HL-60 (cell line): ENCODE results near the gene PRPF38B.
A peak's percentile ranks its signal among the peaks of the same experiment; 100 is the strongest.

Experiments used
- DNase-seq, 2 experiments: peaks; one replicate each; pipeline ENCODE4 v3.0.0-alpha.2; 2010 to 2020; ENCODE audit warnings: low read depth in 1 of 2, low spot score in 1 of 2
- H3K27ac ChIP-seq: fragments of 250-450 bp; sonication (Bioruptor Pico); replicated peaks from 2 replicates; pipeline ENCODE4 v1.5.1; 2020; ENCODE audit warnings: mild to moderate bottlenecking, moderate library complexity
- H3K27me3 ChIP-seq: fragments of 250-450 bp; sonication (Bioruptor Pico); 2 replicates; pipeline ENCODE4 v1.5.1; 2021; ENCODE audit warnings: mild to moderate bottlenecking, moderate library complexity; ENCODE audit not compliant: insufficient read depth, poor library complexity, severe bottlenecking
- H3K4me3 ChIP-seq: replicated peaks from 2 replicates; pipeline ENCODE4 v1.5.1; 2011; ENCODE audit warnings: mild to moderate bottlenecking, control low read depth, low read length; ENCODE audit not compliant: insufficient read depth
- GABPA ChIP-seq: IDR thresholded peaks from 2 replicates; pipeline ENCODE4 v1.6.1; 2012; ENCODE audit warnings: low read depth
- POLR2AphosphoS5 ChIP-seq: IDR thresholded peaks from 2 replicates; pipeline ENCODE4 v1.6.1; 2012; ENCODE audit warnings: low read depth
- SPI1 ChIP-seq: IDR thresholded peaks from 2 replicates; pipeline ENCODE4 v1.6.1; 2012; ENCODE audit warnings: low read depth, mild to moderate bottlenecking, borderline replicate concordance
- TF ChIP-seq, protein P1 (sequence below): IDR thresholded peaks from one replicate; pipeline ENCODE4 v1.5.1; 2011; ENCODE audit warnings: low read length, control low read depth, inconsistent platforms; ENCODE audit not compliant: insufficient read depth
- TF ChIP-seq, protein P2 (sequence below): IDR thresholded peaks from 2 replicates; pipeline ENCODE4 v1.6.1; 2012; ENCODE audit warnings: low read depth; ENCODE audit not compliant: insufficient replicate concordance

Gene PRPF38B

DNA sequence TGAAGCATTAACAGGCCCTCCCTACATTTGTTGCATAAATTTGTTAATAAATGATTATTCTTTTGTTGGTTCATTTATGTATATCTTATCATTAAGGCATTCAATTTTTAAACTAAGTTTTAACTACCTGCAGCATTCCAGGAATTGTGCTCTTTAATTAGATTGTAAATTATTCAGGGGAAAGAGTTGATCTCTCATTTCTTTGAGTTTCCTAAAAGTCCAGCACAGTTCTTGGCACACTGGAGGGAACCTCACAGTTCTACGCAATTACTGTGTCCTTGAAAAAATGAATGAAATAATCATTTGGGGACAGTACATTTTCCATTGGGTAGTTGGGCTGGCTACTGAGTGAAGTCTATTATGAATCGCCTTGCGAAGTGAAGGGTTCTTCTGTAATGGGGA is 53.9 kb downstream of the PRPF38B start:
- Histone ChIP-seq H3K27ac (peak overlapping the region; percentile 96; the same call in 1 of the 2 replicates), H3K27me3 (no peaks in the 10 kb centered on the region), H3K4me3 (no peak overlapping the region)
- DNase-seq = no peak
- TF ChIP-seq SPI1 = no peak
- TF ChIP-seq GABPA = no peak
- TF ChIP-seq POLR2AphosphoS5 = no peak
- TF ChIP-seq, protein P1, sequence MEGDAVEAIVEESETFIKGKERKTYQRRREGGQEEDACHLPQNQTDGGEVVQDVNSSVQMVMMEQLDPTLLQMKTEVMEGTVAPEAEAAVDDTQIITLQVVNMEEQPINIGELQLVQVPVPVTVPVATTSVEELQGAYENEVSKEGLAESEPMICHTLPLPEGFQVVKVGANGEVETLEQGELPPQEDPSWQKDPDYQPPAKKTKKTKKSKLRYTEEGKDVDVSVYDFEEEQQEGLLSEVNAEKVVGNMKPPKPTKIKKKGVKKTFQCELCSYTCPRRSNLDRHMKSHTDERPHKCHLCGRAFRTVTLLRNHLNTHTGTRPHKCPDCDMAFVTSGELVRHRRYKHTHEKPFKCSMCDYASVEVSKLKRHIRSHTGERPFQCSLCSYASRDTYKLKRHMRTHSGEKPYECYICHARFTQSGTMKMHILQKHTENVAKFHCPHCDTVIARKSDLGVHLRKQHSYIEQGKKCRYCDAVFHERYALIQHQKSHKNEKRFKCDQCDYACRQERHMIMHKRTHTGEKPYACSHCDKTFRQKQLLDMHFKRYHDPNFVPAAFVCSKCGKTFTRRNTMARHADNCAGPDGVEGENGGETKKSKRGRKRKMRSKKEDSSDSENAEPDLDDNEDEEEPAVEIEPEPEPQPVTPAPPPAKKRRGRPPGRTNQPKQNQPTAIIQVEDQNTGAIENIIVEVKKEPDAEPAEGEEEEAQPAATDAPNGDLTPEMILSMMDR = no peak
- TF ChIP-seq, protein P2, sequence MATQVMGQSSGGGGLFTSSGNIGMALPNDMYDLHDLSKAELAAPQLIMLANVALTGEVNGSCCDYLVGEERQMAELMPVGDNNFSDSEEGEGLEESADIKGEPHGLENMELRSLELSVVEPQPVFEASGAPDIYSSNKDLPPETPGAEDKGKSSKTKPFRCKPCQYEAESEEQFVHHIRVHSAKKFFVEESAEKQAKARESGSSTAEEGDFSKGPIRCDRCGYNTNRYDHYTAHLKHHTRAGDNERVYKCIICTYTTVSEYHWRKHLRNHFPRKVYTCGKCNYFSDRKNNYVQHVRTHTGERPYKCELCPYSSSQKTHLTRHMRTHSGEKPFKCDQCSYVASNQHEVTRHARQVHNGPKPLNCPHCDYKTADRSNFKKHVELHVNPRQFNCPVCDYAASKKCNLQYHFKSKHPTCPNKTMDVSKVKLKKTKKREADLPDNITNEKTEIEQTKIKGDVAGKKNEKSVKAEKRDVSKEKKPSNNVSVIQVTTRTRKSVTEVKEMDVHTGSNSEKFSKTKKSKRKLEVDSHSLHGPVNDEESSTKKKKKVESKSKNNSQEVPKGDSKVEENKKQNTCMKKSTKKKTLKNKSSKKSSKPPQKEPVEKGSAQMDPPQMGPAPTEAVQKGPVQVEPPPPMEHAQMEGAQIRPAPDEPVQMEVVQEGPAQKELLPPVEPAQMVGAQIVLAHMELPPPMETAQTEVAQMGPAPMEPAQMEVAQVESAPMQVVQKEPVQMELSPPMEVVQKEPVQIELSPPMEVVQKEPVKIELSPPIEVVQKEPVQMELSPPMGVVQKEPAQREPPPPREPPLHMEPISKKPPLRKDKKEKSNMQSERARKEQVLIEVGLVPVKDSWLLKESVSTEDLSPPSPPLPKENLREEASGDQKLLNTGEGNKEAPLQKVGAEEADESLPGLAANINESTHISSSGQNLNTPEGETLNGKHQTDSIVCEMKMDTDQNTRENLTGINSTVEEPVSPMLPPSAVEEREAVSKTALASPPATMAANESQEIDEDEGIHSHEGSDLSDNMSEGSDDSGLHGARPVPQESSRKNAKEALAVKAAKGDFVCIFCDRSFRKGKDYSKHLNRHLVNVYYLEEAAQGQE = no peak

DNA sequence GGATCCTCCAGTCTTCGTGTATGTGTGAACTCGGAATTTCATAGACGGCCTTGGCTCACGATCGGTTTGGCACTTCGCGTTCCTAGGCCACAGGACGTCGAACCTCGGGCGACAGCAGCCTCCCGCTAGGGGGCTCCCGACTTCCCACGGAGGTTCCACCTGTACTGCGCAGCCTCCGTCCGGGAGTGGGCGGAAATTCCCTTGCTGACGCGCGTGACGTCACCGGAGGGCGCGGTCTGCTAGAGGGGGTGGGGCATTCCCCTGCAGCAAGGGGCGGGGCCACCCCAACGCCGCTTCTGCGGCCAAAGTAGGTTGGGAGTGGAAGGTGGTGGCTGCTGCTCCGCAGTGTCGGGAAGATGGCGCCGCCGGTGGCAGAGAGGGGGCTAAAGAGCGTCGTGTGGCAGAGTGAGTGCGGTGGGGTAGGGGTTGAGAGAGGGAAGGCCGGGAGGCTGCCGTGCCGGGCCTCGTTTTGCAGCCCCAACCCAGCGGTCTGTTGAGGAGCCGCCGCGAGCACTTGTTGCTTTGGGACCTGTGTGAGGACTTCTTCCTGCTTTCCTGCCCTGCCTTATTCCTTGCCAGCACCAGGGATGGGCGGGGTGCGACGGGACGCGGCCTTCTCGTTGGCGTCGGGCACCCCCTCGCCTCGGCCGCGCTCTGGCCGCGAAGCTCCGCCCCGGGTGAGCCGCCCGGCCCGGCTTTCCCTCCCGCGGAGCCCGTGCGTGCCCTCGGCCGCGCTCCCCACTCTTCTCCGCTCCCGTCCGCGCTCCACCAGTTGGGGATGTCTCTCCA is 54.5 kb downstream of the PRPF38B start, which contains the start of gene STXBP3:
TSS of gene STXBP3 (plus strand) at position 293 of the 789 bp plus-strand sequence. CDS start at position 357, 64 bp downstream.
- DNase-seq = peak; percentile 97 to 99
- Histone ChIP-seq H3K27me3 (no peaks in the 10 kb centered on the region), H3K4me3 (peak within 1 kb of the TSS; percentile 79), H3K27ac (peak within 1 kb of the TSS; percentile 96)
- TF ChIP-seq SPI1 = no peak
- TF ChIP-seq GABPA = no peak; the same call in 1 of the 2 replicates
- TF ChIP-seq, protein P1 = peak; percentile 93
- TF ChIP-seq, protein P2 = peak; percentile 70
- peak; percentile 97 for TF ChIP-seq POLR2AphosphoS5

DNA sequence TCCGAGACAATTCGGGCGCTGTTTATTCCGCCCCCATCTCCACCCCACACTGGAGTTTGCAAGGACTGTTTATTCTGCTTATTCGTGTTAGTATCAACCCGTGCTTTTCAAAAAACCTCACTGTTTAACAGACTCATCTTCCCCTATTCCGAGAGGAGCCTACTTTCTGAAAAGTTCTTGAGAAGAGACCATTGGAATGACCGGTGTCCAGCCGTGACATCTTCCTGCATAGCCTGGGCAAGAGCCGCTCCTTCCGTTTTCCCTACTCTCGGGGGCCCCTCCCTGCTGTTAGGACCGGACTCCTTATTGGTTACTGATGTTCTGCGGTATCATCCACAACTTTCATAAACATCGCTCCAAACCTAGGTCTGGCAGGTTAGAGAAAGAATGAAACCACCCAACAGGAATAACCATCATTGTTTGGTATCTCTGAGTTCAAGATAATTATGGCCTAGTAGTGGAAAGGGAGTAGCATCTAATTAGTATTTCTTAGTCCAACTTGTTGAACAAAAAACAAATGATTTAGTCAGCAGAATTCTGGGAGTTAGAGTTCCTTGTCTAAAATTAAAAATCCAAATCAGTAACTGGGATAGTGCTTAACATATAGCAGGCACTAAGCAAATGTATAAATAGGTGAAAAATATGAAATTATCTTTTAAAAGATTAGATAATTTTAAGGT is 55.2 kb downstream of the PRPF38B start:
- peak; percentile 42 to 78 for DNase-seq
- Histone ChIP-seq H3K27me3 (no peaks in the 10 kb centered on the region), H3K27ac (peak overlapping the region; percentile 96), H3K4me3 (peak overlapping the region; percentile 79)
- no peak for TF ChIP-seq SPI1
- TF ChIP-seq, protein P1 = no peak
- peak; percentile 3; the same call in 1 of the 2 replicates for TF ChIP-seq POLR2AphosphoS5
- no peak; the same call in 1 of the 2 replicates for TF ChIP-seq GABPA
- TF ChIP-seq, protein P2 = no peak
